AG04450 (cell line): ENCODE data around the gene CCIN. TPM values are rescaled to one million over a fixed set of nuclear protein-coding genes. Genes with fewer than 3 reads are reported as not detected.

Experiments used
- CTCF ChIA-PET: fragments of 300-600, 350-600 bp; formaldehyde crosslinking; extraction: SDS; loops from one replicate; lab custom pipeline; 2022; ENCODE audit warnings: antibody characterized with exemption, inconsistent platforms; lab: Charles Lee
- POLR2A ChIA-PET: fragments of 350-600 bp; formaldehyde crosslinking; extraction: SDS; loops from one replicate; lab custom pipeline; 2021; ENCODE audit warnings: antibody characterized with exemption, inconsistent platforms; lab: Yijun Ruan, JAX
- DNase-seq: peaks from one replicate; pipeline ENCODE4 v3.0.0-alpha.2; 2011; ENCODE audit warnings: low read depth, low spot score
- H3K27ac ChIP-seq: one replicate; pipeline ENCODE4 v1.5.1; 2012; ENCODE audit warnings: low read depth, low read length, control low read depth
- H3K27me3 ChIP-seq: one replicate; pipeline ENCODE4 v1.6.0; 2012; ENCODE audit warnings: low read length; ENCODE audit not compliant: control insufficient read depth, insufficient read depth
- H3K4me3 ChIP-seq: 2 replicates; pipeline ENCODE4 v1.5.1; 2011; ENCODE audit warnings: mild to moderate bottlenecking, low read depth, low read length, control low read depth
- H3K9me3 ChIP-seq: 2 replicates; pipeline ENCODE4 v1.5.1; 2012; ENCODE audit warnings: low read length; ENCODE audit not compliant: control insufficient read depth, insufficient read depth
- polyA plus RNA-seq: library from polyadenylated mRNA; depleted of rRNA; stranded (reverse); fragments of >200 nt; gene quantifications from 2 replicates; pipeline ENCODE4 v1.2.3, GENCODE V29; 2011
- TF ChIP-seq, protein P1 (sequence below): IDR thresholded peaks from 2 replicates; pipeline ENCODE4 v1.5.1; 2011; ENCODE audit warnings: low read depth, low read length, control low read depth, inconsistent platforms

CCIN gene
- polyA plus RNA-seq, 1 experiment: 0.48 TPM

DNA sequence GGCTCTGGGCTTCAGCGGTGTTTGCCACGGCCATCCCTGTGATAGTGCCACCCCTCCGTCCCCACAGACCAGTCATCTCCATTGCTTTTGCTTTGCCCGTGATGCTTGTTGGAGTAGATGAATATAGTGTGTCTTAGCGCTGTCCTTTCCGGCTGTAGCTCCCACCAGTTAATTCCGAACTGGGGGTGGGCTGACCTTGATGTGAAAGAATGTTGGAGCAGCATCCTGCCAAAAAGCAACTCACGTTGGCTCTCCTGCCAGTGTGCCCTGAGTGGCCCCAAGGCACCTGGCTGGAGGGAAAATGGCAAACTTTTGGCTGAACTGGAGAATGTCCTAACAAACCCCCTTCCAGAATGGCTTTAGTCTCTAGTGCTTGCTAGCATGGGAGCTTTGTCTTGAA lies 41.5 kb downstream of the CCIN start:
- Histone ChIP-seq H3K27me3 (no peaks in the 10 kb centered on the region), H3K4me3 (no peak overlapping the region), H3K27ac (no peak overlapping the region), H3K9me3 (no peaks in the 10 kb centered on the region)
- DNase-seq: no peak
- CTCF ChIA-PET: interaction anchor here (0.8 kb wide), 1 partner anchor 20 kb away, joined by 3 read pairs; the partner anchor contains the start of gene CLTA
- POLR2A ChIA-PET: no interaction called here
- TF ChIP-seq, protein P1, sequence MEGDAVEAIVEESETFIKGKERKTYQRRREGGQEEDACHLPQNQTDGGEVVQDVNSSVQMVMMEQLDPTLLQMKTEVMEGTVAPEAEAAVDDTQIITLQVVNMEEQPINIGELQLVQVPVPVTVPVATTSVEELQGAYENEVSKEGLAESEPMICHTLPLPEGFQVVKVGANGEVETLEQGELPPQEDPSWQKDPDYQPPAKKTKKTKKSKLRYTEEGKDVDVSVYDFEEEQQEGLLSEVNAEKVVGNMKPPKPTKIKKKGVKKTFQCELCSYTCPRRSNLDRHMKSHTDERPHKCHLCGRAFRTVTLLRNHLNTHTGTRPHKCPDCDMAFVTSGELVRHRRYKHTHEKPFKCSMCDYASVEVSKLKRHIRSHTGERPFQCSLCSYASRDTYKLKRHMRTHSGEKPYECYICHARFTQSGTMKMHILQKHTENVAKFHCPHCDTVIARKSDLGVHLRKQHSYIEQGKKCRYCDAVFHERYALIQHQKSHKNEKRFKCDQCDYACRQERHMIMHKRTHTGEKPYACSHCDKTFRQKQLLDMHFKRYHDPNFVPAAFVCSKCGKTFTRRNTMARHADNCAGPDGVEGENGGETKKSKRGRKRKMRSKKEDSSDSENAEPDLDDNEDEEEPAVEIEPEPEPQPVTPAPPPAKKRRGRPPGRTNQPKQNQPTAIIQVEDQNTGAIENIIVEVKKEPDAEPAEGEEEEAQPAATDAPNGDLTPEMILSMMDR: no peak

GRCh38 chr9:36211510-36211909 lies 42.3 kb downstream of the CCIN start:
- Histone ChIP-seq H3K9me3 (no peaks in the 10 kb centered on the region), H3K27me3 (no peaks in the 10 kb centered on the region), H3K4me3 (no peak overlapping the region), H3K27ac (no peak overlapping the region)
- TF ChIP-seq, protein P1: no peak
- ChIA-PET CTCF (no interaction called here), POLR2A (no interaction called here)
- DNase-seq: no peak

DNA sequence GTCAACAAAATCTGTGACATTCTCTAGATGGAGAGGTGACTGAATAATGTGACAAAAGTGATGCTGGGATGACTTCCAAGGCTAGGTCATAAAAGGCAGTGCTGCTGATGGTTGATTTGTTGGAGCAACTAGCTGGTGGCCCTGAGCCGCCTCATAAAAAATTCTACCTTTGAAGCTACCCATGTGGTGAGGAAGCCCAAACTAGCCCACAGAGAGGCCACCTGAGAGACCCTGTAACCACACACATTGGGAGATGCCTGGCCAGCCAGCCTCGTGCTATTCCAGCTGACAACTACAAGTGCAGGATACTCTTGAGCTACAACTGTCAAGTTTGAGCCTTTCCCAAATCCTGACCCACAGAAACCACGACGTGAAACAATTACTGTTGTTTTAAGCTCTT lies 44.2 kb downstream of the CCIN start:
- Histone ChIP-seq H3K27ac (no peak overlapping the region), H3K4me3 (no peak overlapping the region), H3K9me3 (no peaks in the 10 kb centered on the region), H3K27me3 (no peaks in the 10 kb centered on the region)
- no peak for DNase-seq
- ChIA-PET CTCF (interaction anchor here (0.6 to 1.0 kb wide), 2 partner anchors 34 to 448 kb away, joined by 3 read pairs; no protein-coding TSS in a partner anchor), POLR2A (no interaction called here)
- TF ChIP-seq, protein P1: no peak

- Histone ChIP-seq H3K27ac (peak overlapping the region; percentile 11), H3K4me3 (no peak overlapping the region), H3K27me3 (no peaks in the 10 kb centered on the region), H3K9me3 (no peaks in the 10 kb centered on the region)
- no peak for DNase-seq
- CTCF ChIA-PET: no interaction called here
- TF ChIP-seq, protein P1: no peak
- POLR2A ChIA-PET: no interaction called here
Observed at GRCh38 chr9:36213989-36214388, 44.8 kb downstream of the CCIN start.

GRCh38 chr9:36214571-36214970 lies 45.4 kb downstream of the CCIN start:
- TF ChIP-seq, protein P1: no peak

More at GRCh38 chr9:36214571-36214970, 45.4 kb downstream of the CCIN start:
- Histone ChIP-seq H3K27ac (peak overlapping the region; percentile 47), H3K4me3 (no peak overlapping the region), H3K9me3 (no peaks in the 10 kb centered on the region), H3K27me3 (no peaks in the 10 kb centered on the region)
- ChIA-PET POLR2A (no interaction called here), CTCF (no interaction called here)
- DNase-seq: no peak
